MCF 10A (cell line): ENCODE measurements around the gene DYDC1. TPM values are rescaled to one million over a fixed set of nuclear protein-coding genes. Genes with fewer than 3 reads are reported as not detected.

Source experiments
- BruUV-seq: library from RNA; stranded (reverse); fragments of 400-500 nt; replicated peaks from 2 replicates; lab custom pipeline; 2021; lab: Mats Ljungman, UMichigan
- CTCF ChIA-PET: fragments of 300-600 bp; sonication (Branson Sonifier 250); formaldehyde crosslinking; extraction: SDS; loops from one replicate; lab custom pipeline; 2021; ENCODE audit warnings: antibody characterized with exemption, inconsistent platforms; lab: Yijun Ruan, JAX
- POLR2A ChIA-PET: fragments of 300-600, 350-650 bp; sonication (Branson Sonifier 250); formaldehyde crosslinking; extraction: SDS; loops from one replicate; lab custom pipeline; 2020; ENCODE audit warnings: antibody characterized with exemption, inconsistent platforms; lab: Yijun Ruan, JAX
- DNase-seq: peaks from one replicate; pipeline ENCODE4 v3.0.0-alpha.2; 2018; ENCODE audit not compliant: unreplicated experiment
- H3K27ac Mint-ChIP-seq: one replicate; pipeline ENCODE4 v1.8.0; 2022; ENCODE audit warnings: mild to moderate bottlenecking, low read depth, mixed read lengths; ENCODE audit not compliant: unreplicated experiment
- H3K27me3 Mint-ChIP-seq: one replicate; pipeline ENCODE4 v1.8.0; 2022; ENCODE audit warnings: mixed read lengths; ENCODE audit not compliant: insufficient read depth, unreplicated experiment
- H3K36me3 Mint-ChIP-seq: one replicate; pipeline ENCODE4 v1.8.0; 2022; ENCODE audit warnings: mild to moderate bottlenecking, moderate library complexity, mixed read lengths; ENCODE audit not compliant: insufficient read depth, unreplicated experiment
- H3K4me1 Mint-ChIP-seq: one replicate; pipeline ENCODE4 v1.8.0; 2022; ENCODE audit warnings: mixed read lengths; ENCODE audit not compliant: insufficient read depth, unreplicated experiment
- H3K4me3 Mint-ChIP-seq: one replicate; pipeline ENCODE4 v1.8.0; 2022; ENCODE audit warnings: mild to moderate bottlenecking, moderate library complexity, mixed read lengths; ENCODE audit not compliant: unreplicated experiment
- H3K9me3 Mint-ChIP-seq: one replicate; pipeline ENCODE4 v1.8.0; 2022; ENCODE audit warnings: mixed read lengths; ENCODE audit not compliant: unreplicated experiment
- intact Hi-C: fragments of 100-400 bp; cut with micrococcal nuclease; formaldehyde crosslinking; loops from 2 replicates; pipeline ENCODE4 v1.14.1; 2022
- total RNA-seq: library from RNA; stranded (reverse); gene quantifications from 2 replicates; pipeline ENCODE4 v1.2.3, GENCODE V29; 2022
- TF ChIP-seq, protein P1 (sequence below): fragments of 200-600 bp; IDR thresholded peaks from one replicate; pipeline ENCODE4 v1.8.0; 2022; ENCODE audit warnings: antibody characterized with exemption, mild to moderate bottlenecking; ENCODE audit not compliant: unreplicated experiment

DYDC1 gene
- total RNA-seq, 1 experiment from 2014 or later: not detected

DNA sequence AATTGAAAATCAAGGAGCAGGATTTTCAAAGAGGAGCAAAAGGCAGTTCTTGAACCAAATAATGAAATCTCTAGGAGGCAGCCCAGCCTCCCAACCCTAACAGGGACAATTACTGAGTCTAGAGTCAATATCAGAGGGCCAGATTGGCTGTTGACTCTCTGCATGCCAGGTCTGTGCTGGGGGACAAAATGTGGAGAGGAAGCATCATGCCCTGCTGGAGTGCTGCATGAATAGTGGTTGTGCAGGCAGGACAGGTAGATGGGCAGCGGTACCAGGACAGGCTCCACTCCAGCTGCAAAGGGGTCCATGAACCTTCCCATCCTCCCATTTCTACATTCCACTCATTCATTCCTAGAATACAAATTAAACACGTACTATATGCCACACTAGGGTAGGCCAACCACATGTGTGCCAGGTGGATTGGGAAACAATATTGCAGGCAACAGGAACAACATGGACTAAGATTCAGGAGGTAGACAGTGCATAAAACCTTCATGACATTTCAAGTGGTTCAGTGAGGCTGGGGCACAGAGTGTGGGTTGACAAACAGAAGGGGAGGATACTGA is 36.7 kb downstream of the DYDC1 start:
- CTCF ChIA-PET: no interaction called here
- H3K36me3 Mint-ChIP-seq: no peaks in the 10 kb centered on the region
- no peaks in the 10 kb centered on the region for H3K9me3 Mint-ChIP-seq
- H3K27me3 Mint-ChIP-seq: no peaks in the 10 kb centered on the region
- TF ChIP-seq, protein P1, sequence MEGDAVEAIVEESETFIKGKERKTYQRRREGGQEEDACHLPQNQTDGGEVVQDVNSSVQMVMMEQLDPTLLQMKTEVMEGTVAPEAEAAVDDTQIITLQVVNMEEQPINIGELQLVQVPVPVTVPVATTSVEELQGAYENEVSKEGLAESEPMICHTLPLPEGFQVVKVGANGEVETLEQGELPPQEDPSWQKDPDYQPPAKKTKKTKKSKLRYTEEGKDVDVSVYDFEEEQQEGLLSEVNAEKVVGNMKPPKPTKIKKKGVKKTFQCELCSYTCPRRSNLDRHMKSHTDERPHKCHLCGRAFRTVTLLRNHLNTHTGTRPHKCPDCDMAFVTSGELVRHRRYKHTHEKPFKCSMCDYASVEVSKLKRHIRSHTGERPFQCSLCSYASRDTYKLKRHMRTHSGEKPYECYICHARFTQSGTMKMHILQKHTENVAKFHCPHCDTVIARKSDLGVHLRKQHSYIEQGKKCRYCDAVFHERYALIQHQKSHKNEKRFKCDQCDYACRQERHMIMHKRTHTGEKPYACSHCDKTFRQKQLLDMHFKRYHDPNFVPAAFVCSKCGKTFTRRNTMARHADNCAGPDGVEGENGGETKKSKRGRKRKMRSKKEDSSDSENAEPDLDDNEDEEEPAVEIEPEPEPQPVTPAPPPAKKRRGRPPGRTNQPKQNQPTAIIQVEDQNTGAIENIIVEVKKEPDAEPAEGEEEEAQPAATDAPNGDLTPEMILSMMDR: no peak
- DNase-seq: no peak
- BruUV-seq: no TSS peak
- no peak overlapping the region for H3K4me3 Mint-ChIP-seq
- intact Hi-C loops: no loop called here
- POLR2A ChIA-PET: interaction anchor here (0.6 kb wide), 1 partner anchor 250 kb away, joined by 3 read pairs; no protein-coding TSS in a partner anchor
- peaks cover 5% of the 10 kb centered on the region for H3K4me1 Mint-ChIP-seq
- no peak overlapping the region for H3K27ac Mint-ChIP-seq

DNA sequence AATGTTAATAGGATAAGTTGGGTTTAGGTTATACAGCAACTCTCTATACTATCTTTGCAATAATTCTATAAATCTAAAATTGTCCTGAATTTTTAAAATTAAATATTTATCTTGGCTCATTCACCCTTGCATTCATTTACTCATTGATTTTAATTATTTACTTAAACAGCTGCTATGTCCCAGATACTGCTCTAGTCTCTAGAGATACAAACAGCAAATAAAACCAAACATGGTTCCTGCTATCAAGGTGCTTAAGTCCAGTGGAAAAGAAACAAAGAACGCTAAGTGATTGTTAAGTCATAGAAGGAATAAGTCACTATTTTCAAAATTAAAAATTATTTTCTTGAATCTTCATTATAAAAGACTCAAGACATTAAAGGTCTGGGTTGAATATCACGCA is 37.2 kb downstream of the DYDC1 start:
- CTCF ChIA-PET: no interaction called here

DNA sequence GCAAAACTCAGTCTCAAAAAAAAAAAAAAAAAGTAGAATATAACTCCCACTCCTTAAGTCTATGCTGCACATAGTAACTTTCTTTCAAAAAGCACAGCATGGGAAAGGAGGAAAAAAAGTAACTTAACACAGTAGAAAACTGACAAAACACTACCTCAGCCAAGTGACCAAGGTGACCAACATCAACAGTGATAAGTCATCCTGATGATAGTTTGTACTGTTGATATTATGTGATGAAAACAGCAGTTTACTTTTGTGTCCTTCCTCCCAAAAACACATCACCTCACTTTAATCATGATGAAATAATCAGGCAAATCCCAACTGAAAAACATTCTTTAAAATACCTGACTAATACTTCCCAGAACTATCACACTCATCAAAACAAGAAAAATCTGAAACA is 37.8 kb downstream of the DYDC1 start:
- H3K9me3 Mint-ChIP-seq: no peaks in the 10 kb centered on the region
- H3K27ac Mint-ChIP-seq: no peak overlapping the region
- POLR2A ChIA-PET: no interaction called here
- H3K4me3 Mint-ChIP-seq: no peak overlapping the region
- CTCF ChIA-PET: no interaction called here
- TF ChIP-seq, protein P1: no peak
- H3K27me3 Mint-ChIP-seq: no peaks in the 10 kb centered on the region
- BruUV-seq: no TSS peak
- no peaks in the 10 kb centered on the region for H3K36me3 Mint-ChIP-seq
- DNase-seq: no peak
- intact Hi-C loops: no loop called here
- no peaks in the 10 kb centered on the region for H3K4me1 Mint-ChIP-seq

More for the DNA sequence above, 37.2 kb downstream of the DYDC1 start:
- Mint-ChIP-seq H3K36me3 (no peaks in the 10 kb centered on the region), H3K27me3 (no peaks in the 10 kb centered on the region), H3K4me3 (no peak overlapping the region), H3K9me3 (no peaks in the 10 kb centered on the region), H3K27ac (no peak overlapping the region), H3K4me1 (peaks cover 4% of the 10 kb centered on the region)
- POLR2A ChIA-PET: interaction anchor here (0.6 kb wide), 1 partner anchor 250 kb away, joined by 3 read pairs; no protein-coding TSS in a partner anchor
- intact Hi-C loops: no loop called here
- TF ChIP-seq, protein P1: no peak
- no peak for DNase-seq
- no TSS peak for BruUV-seq

DNA sequence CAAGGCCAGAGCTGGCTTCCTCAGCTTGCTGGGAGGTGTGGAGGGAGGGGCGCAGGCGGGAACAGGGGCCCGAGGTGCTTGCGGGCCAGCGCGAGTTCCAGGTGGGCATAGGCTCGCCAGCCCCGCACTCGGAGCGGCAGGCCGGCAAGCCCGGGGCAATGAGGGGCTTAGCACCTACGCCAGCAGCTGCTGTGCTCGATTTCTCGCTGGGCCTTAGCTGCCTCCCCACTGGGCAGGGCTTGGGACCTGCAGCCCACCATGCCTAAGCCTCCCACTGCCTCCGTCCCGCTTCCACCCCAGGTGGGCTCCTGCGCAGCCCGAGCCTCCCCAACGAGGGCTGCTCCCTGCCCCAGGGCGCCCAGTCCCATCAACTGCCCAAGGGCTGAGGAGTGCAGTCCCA is 41.2 kb downstream of the DYDC1 start:
- H3K9me3 Mint-ChIP-seq: no peaks in the 10 kb centered on the region
- no peak overlapping the region for H3K4me3 Mint-ChIP-seq
- DNase-seq: no peak
- no peaks in the 10 kb centered on the region for H3K27me3 Mint-ChIP-seq
- no peaks in the 10 kb centered on the region for H3K4me1 Mint-ChIP-seq
- intact Hi-C loops: no loop called here
- no peaks in the 10 kb centered on the region for H3K36me3 Mint-ChIP-seq
- CTCF ChIA-PET: interaction anchor here (0.9 kb wide), 1 partner anchor 8 kb away, joined by 3 read pairs; no protein-coding TSS in a partner anchor
- POLR2A ChIA-PET: no interaction called here
- TF ChIP-seq, protein P1: no peak
- H3K27ac Mint-ChIP-seq: no peak overlapping the region
- BruUV-seq: no TSS peak
